Dermis microvascular lymphatic vessel endothelial cell (primary cell): ENCODE measurements around the gene FGF12. TPM values are rescaled to one million over a fixed set of nuclear protein-coding genes. Genes with fewer than 3 reads are reported as not detected.

ENCODE experiments used
- DNase-seq, 2 donors: peaks; one replicate each; pipeline versions ENCODE4 v3.0.0 to v3.0.0-alpha.2; 2010; ENCODE audit warnings: low read depth in 2 of 2
- total RNA-seq: library from RNA; depleted of rRNA; stranded (reverse); fragments of >200 nt; gene quantifications from 2 replicates; pipeline ENCODE4 v1.2.1, GENCODE V29; 2014

FGF12 gene
- total RNA-seq, 1 donor from 2014 or later = 1.7 TPM

GRCh38 chr3:192128060-192128459, 599.3 kb downstream of the FGF12 start:
- no peak for DNase-seq

GRCh38 chr3:192122832-192123594, 604.3 kb downstream of the FGF12 start:
- no peak for DNase-seq

GRCh38 chr3:192121923-192122322, 605.4 kb downstream of the FGF12 start:
- no peak for DNase-seq

GRCh38 chr3:192108820-192109219, 618.5 kb downstream of the FGF12 start:
- DNase-seq = no peak

- DNase-seq = no peak
These were observed 620.8 kb downstream of the FGF12 start for GRCh38 chr3:192106543-192106942.

- DNase-seq = no peak
These were observed 634.8 kb downstream of the FGF12 start for GRCh38 chr3:192092388-192093005.

GRCh38 chr3:192091831-192092230, 635.5 kb downstream of the FGF12 start:
- no peak for DNase-seq

- DNase-seq = no peak
These were observed 636.8 kb downstream of the FGF12 start for GRCh38 chr3:192090586-192090985.

Other genes starting within 250 kb of the FGF12 start
- gene MB21D2, start 190.3 kb upstream of the FGF12 start, total RNA-seq = 1.9 and 2.5 TPM in 2 replicates